ENCODE results near the gene OR4F15. TPM values are rescaled to one million over a fixed set of nuclear protein-coding genes. Genes with fewer than 3 reads are reported as not detected.

Gene OR4F15
- total and polyA plus RNA-seq, 2 donors (not counting 1 experiment from before 2014, with no cell fraction given), result not detected

DNA sequence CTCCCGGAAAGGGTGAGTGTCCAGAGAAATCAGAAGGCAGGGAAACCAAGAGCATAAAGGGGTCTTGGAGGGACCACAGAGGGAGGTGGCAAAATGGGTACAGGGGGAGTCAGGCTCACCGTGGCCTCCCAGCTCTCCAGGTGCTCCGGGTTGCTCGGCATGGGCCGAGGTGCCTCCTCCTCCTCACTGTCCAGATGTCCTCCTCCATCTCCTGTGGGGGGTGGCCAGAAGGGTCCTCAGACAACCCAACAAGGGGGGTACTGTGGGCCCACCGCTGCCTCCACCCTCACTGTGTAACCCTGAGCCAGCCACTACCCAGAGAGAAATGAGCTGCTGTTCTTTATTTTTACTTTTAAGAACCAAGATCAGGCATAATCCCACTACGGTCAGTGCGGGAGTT, 39.1 kb upstream of the OR4F15 start:
- H3K4me1 Mint-ChIP-seq, result no peaks in the 10 kb centered on the region
- ChIA-PET CTCF (no interaction called here), POLR2A (no interaction called here)
- H3K27me3 ChIP-seq (replicated peaks in 1 of 4; ENCODE audit: control extremely low read depth in 1 of 4, control insufficient read depth in 3 of 4, insufficient read depth in 4 of 4, low read length in 3 of 4), result no peaks in the 10 kb centered on the region
- no peaks in the 10 kb centered on the region for H4K20me1 ChIP-seq (ENCODE audit: control insufficient read depth, insufficient read depth, low read length, poor library complexity, severe bottlenecking)
- no peaks in the 10 kb centered on the region for H3K4me1 ChIP-seq (ENCODE audit: control insufficient read depth in 2 of 2, insufficient read depth in 2 of 2, low read length in 2 of 2)
- no peak overlapping the region for H3K27ac ChIP-seq (ENCODE audit: low read length in 2 of 2)
- no peaks in the 10 kb centered on the region for H3K9me3 Mint-ChIP-seq (ENCODE audit: insufficient read depth)
- WGBS (ENCODE audit: insufficient coverage), result 96% methylated on average over 5 of the region's 8 CpGs
- no peaks in the 10 kb centered on the region for H3K27me3 Mint-ChIP-seq
- peaks cover 0 to 3% of the 10 kb centered on the region in 2 experiments for H3K36me3 ChIP-seq (replicated peaks in 1 of 2; ENCODE audit: control extremely low read depth in 1 of 2, control insufficient read depth in 1 of 2, extremely low read depth in 1 of 2, insufficient read depth in 2 of 2, low read length in 1 of 2)
- no peak for DNase-seq
- H3K9ac ChIP-seq (ENCODE audit: low read length), result no peak overlapping the region
- H3K4me3 ChIP-seq (ENCODE audit: control extremely low read depth in 1 of 5, extremely low read depth in 1 of 5, insufficient read depth in 1 of 5, low read depth in 2 of 5, low read length in 4 of 5), result no peak overlapping the region
- no peak for TF ChIP-seq EZH2 (IDR thresholded peaks at IDR 0.05; ENCODE audit: borderline replicate concordance, insufficient read depth, low read depth, low read length, poor library complexity, severe bottlenecking)
- no peak for TF ChIP-seq CTCF (IDR thresholded peaks at IDR 0.05)
- no peak overlapping the region for H2AFZ ChIP-seq (ENCODE audit: insufficient read depth, low read depth, low read length, poor library complexity, severe bottlenecking)
- H3K9me3 ChIP-seq (ENCODE audit: control extremely low read depth in 1 of 3, control insufficient read depth in 2 of 3, insufficient read depth in 1 of 3, low read length in 2 of 3), result no peaks in the 10 kb centered on the region
- intact Hi-C loops (cut with micrococcal nuclease), result no loop called here
- H3K79me2 ChIP-seq (ENCODE audit: control insufficient read depth, insufficient read depth, low read length), result no peaks in the 10 kb centered on the region
- H3K4me2 ChIP-seq (replicated peaks; ENCODE audit: low read depth, low read length, poor library complexity, severe bottlenecking), result no peak overlapping the region
- no peak for ATAC-seq (ENCODE audit: low read depth)
- no peak overlapping the region for H3K27ac Mint-ChIP-seq
- H3K4me3 Mint-ChIP-seq, result no peak overlapping the region

DNA sequence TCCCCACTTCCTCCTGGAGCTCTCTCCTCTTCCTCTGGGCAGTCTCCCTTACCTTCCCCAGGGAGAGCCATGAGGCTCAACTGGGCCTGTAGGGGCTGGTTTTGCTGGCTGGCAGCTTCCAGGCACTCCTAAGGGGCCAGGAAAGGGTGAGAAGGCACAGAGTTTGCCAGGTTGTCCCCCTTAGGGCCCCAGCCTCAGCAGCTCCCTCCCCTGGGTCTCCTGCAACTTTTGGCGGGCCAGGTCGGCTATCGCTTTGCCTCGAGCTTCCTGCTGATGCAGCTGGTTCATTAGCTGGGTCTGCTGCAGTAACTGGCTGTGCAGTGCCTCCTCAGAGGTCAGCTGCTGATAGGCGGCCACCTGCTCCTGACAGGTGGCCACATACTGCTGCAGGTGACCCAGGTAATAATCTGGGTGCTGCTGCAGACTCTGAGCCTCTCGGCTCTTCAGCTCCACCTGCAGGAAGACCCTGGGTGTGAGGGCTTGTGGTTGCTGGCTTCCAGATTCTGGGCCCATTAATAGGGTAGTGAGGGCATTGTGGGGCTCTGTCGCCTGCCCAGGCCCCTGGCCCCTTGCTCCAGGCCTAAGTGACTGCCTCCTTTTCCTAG, 38.4 kb upstream of the OR4F15 start:
- intact Hi-C loops (cut with micrococcal nuclease), result no loop called here
- H4K20me1 ChIP-seq (ENCODE audit: control insufficient read depth, insufficient read depth, low read length, poor library complexity, severe bottlenecking), result no peaks in the 10 kb centered on the region
- no peaks in the 10 kb centered on the region for H3K9me3 ChIP-seq (ENCODE audit: control extremely low read depth in 1 of 3, control insufficient read depth in 2 of 3, insufficient read depth in 1 of 3, low read length in 2 of 3)
- H3K4me3 Mint-ChIP-seq, result no peak overlapping the region
- TF ChIP-seq CTCF (IDR thresholded peaks at IDR 0.05) (no peak), EZH2 (IDR thresholded peaks at IDR 0.05; ENCODE audit: borderline replicate concordance, insufficient read depth, low read depth, low read length, poor library complexity, severe bottlenecking) (no peak)
- CTCF ChIA-PET, result no interaction called here
- no peaks in the 10 kb centered on the region for H3K27me3 Mint-ChIP-seq
- H3K27ac Mint-ChIP-seq, result no peak overlapping the region
- no peak overlapping the region for H3K9ac ChIP-seq (ENCODE audit: low read length)
- H3K79me2 ChIP-seq (ENCODE audit: control insufficient read depth, insufficient read depth, low read length), result no peaks in the 10 kb centered on the region
- no peaks in the 10 kb centered on the region for H3K27me3 ChIP-seq (replicated peaks in 1 of 4; ENCODE audit: control extremely low read depth in 1 of 4, control insufficient read depth in 3 of 4, insufficient read depth in 4 of 4, low read length in 3 of 4)
- H3K36me3 ChIP-seq (replicated peaks in 1 of 2; ENCODE audit: control extremely low read depth in 1 of 2, control insufficient read depth in 1 of 2, extremely low read depth in 1 of 2, insufficient read depth in 2 of 2, low read length in 1 of 2), result peaks cover 0 to 3% of the 10 kb centered on the region in 2 experiments
- no peak overlapping the region for H3K4me3 ChIP-seq (ENCODE audit: control extremely low read depth in 1 of 5, extremely low read depth in 1 of 5, insufficient read depth in 1 of 5, low read depth in 2 of 5, low read length in 4 of 5)
- POLR2A ChIA-PET, result no interaction called here
- H3K4me2 ChIP-seq (replicated peaks; ENCODE audit: low read depth, low read length, poor library complexity, severe bottlenecking), result no peak overlapping the region
- H2AFZ ChIP-seq (ENCODE audit: insufficient read depth, low read depth, low read length, poor library complexity, severe bottlenecking), result no peak overlapping the region
- 84% methylated on average over 6 of the region's 7 CpGs for WGBS (ENCODE audit: insufficient coverage)
- ATAC-seq (ENCODE audit: low read depth) (no peak), DNase-seq (no peak)
- H3K9me3 Mint-ChIP-seq (ENCODE audit: insufficient read depth), result no peaks in the 10 kb centered on the region
- H3K4me1 Mint-ChIP-seq, result no peaks in the 10 kb centered on the region
- H3K27ac ChIP-seq (ENCODE audit: low read length in 2 of 2), result no peak overlapping the region
- H3K4me1 ChIP-seq (ENCODE audit: control insufficient read depth in 2 of 2, insufficient read depth in 2 of 2, low read length in 2 of 2), result no peaks in the 10 kb centered on the region
